Thyroid gland (tissue), 4 donors: ENCODE results near the gene KRT40.

Source experiments
- CTCF ChIP-seq, 6 experiments: fragments of 200-600 bp in 3 of 6; fragments of 450-650 bp in 3 of 6; sonication (generic) in 3 of 6; IDR thresholded peaks; one replicate each; pipeline ENCODE4 v1.5.1; 2016 to 2019; ENCODE audit warnings: antibody characterized with exemption in 6 of 6, mild to moderate bottlenecking in 2 of 6, inconsistent platforms in 1 of 6, moderate library complexity in 1 of 6
- POLR2A ChIP-seq, 2 donors: fragments of 450-650 bp; IDR thresholded peaks; one replicate each; pipeline ENCODE4 v1.6.1; 2017; ENCODE audit warnings: antibody characterized with exemption in 2 of 2, mild to moderate bottlenecking in 2 of 2, moderate library complexity in 1 of 2

GRCh38 chr17:41003926-41004325 is 19.8 kb upstream of the KRT40 start:
- no peak for TF ChIP-seq CTCF (IDR thresholded peaks at IDR 0.05)
- no peak for TF ChIP-seq POLR2A (IDR thresholded peaks at IDR 0.05)
